ENCODE measurements around the gene KIAA0753.

The KIAA0753 gene

DNA sequence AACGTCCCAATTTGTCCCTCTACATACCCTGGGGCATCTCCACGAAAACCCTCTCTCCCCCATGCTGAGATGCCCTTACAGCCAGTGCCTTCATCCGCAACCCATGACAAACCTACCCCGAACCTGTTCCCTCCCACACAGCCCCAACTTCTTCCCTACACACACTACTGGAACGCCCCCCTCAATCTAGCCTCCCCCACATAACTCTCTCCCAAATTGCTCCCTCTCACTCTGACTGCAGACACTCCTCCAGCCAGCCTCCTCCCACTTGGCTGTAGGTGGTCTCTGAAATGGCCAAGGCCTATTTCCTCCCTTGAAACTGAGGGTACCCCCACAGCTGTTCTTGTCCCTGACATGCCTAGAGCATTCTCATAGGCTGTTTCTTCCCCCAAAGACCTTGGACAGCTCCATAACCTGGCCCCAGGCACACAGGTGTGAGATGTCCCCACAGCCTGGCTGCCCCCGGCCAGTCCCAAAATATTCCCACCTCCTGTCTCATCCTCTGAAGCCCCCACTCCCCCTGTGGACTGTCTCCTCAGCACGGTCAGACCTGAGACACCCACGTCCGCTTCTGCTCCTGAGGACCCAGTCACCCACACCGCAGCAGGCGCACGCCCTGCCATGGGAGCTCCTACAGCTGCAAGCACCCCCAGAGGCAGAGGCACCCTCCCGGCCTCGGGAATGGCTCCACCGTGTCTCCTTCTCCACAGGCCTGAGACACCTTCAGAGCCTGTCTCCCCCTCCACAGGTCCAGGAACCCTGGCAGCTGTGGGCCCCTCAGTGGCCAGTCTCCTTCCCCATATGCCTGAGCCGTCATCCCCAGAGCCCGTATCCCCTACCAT, 3.7 kb downstream of the KIAA0753 start:
- TF ChIP-seq, protein P1, sequence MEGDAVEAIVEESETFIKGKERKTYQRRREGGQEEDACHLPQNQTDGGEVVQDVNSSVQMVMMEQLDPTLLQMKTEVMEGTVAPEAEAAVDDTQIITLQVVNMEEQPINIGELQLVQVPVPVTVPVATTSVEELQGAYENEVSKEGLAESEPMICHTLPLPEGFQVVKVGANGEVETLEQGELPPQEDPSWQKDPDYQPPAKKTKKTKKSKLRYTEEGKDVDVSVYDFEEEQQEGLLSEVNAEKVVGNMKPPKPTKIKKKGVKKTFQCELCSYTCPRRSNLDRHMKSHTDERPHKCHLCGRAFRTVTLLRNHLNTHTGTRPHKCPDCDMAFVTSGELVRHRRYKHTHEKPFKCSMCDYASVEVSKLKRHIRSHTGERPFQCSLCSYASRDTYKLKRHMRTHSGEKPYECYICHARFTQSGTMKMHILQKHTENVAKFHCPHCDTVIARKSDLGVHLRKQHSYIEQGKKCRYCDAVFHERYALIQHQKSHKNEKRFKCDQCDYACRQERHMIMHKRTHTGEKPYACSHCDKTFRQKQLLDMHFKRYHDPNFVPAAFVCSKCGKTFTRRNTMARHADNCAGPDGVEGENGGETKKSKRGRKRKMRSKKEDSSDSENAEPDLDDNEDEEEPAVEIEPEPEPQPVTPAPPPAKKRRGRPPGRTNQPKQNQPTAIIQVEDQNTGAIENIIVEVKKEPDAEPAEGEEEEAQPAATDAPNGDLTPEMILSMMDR (IDR thresholded peaks at IDR 0.05; ENCODE audit: extremely low read depth, insufficient read depth, missing control alignments), result no peak
- in situ Hi-C loops (cut with MboI; ENCODE audit: low pct_unique_long_range_greater_than_20kb, low sequenced_read_pairs, unreplicated experiment), result no loop called here
- DNase-seq (ENCODE audit: low spot score), result no peak

GRCh38 chr17:6636105-6636504, 4.4 kb downstream of the KIAA0753 start:
- DNase-seq (ENCODE audit: low spot score), result no peak
- in situ Hi-C loops (cut with MboI; ENCODE audit: low pct_unique_long_range_greater_than_20kb, low sequenced_read_pairs, unreplicated experiment), result no loop called here
- TF ChIP-seq, protein P1 (IDR thresholded peaks at IDR 0.05; ENCODE audit: extremely low read depth, insufficient read depth, missing control alignments), result no peak

- in situ Hi-C loops (cut with MboI; ENCODE audit: low pct_unique_long_range_greater_than_20kb, low sequenced_read_pairs, unreplicated experiment), result no loop called here
- TF ChIP-seq, protein P1 (IDR thresholded peaks at IDR 0.05; ENCODE audit: extremely low read depth, insufficient read depth, missing control alignments), result no peak
- DNase-seq (ENCODE audit: low spot score), result no peak
These were observed 7.2 kb downstream of the KIAA0753 start for GRCh38 chr17:6633263-6633662.

- TF ChIP-seq, protein P1 (IDR thresholded peaks at IDR 0.05; ENCODE audit: extremely low read depth, insufficient read depth, missing control alignments), result no peak
- in situ Hi-C loops (cut with MboI; ENCODE audit: low pct_unique_long_range_greater_than_20kb, low sequenced_read_pairs, unreplicated experiment), result no loop called here
These were observed 8.0 kb downstream of the KIAA0753 start for GRCh38 chr17:6632530-6632929.

DNA sequence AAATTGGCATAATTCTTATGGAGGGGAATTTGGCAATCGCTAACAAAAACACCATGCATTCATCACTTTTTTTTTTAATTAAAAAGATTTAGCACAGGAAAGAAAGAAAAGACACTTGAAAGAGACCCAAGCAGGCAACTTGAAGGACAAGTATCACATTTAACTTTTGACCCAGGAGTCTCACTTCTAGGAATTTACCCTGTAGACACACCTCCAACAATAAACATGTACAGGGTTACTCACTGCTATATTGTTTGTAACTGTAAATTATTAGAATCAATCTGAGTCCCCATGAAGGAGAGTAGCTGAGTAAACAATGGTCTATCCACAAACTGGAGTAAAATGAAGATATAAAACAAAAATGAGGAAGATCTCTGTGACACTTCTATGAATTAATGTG, 10.1 kb downstream of the KIAA0753 start:
- TF ChIP-seq, protein P1 (IDR thresholded peaks at IDR 0.05; ENCODE audit: extremely low read depth, insufficient read depth, missing control alignments), result no peak
- DNase-seq (ENCODE audit: low spot score), result no peak
- in situ Hi-C loops (cut with MboI; ENCODE audit: low pct_unique_long_range_greater_than_20kb, low sequenced_read_pairs, unreplicated experiment), result no loop called here

More at GRCh38 chr17:6632530-6632929, 8.0 kb downstream of the KIAA0753 start:
- no peak for DNase-seq (ENCODE audit: low spot score)

GRCh38 chr17:6627019-6627418, 13.5 kb downstream of the KIAA0753 start:
- in situ Hi-C loops (cut with MboI; ENCODE audit: low pct_unique_long_range_greater_than_20kb, low sequenced_read_pairs, unreplicated experiment), result no loop called here
- DNase-seq (ENCODE audit: low spot score), result no peak
- TF ChIP-seq, protein P1 (IDR thresholded peaks at IDR 0.05; ENCODE audit: extremely low read depth, insufficient read depth, missing control alignments), result no peak
